B cell (primary cell): Measurements from ENCODE around the gene GBX1. TPM values are rescaled to one million over a fixed set of nuclear protein-coding genes. Genes with fewer than 3 reads are reported as not detected.

Experiments
- ATAC-seq: fragments of 200-7000 bp; cut with Tn5 transposase; one replicate; pipeline ENCODE4 v1.10.0; 2021; ENCODE audit warnings: low read depth, mild to moderate bottlenecking, moderate number of reproducible peaks, moderate library complexity
- CTCF ChIA-PET: fragments of 350-600 bp; sonication (Branson Sonifier 250); formaldehyde crosslinking; loops from one replicate; lab custom pipeline; 2021; ENCODE audit warnings: antibody characterized with exemption, inconsistent platforms; lab: Charles Lee
- POLR2A ChIA-PET: fragments of 350-600 bp; sonication (Branson Sonifier 250); formaldehyde crosslinking; loops from one replicate; lab custom pipeline; 2021; ENCODE audit warnings: antibody characterized with exemption; lab: Charles Lee
- DNase-seq: peaks from one replicate; pipeline ENCODE4 v3.0.0; 2013
- H2AFZ ChIP-seq: 2 replicates; pipeline ENCODE4 v1.6.1; 2012; ENCODE audit warnings: mild to moderate bottlenecking, low read depth, low read length; ENCODE audit not compliant: insufficient read depth, poor library complexity, severe bottlenecking
- H3K27ac ChIP-seq, 2 donors: 1 replicate in 1 of 2; 2 replicates in 1 of 2; pipeline ENCODE4 v1.5.1; 2012 to 2013; ENCODE audit warnings: low read length in 2 of 2, mild to moderate bottlenecking in 2 of 2, moderate library complexity in 1 of 2
- H3K27me3 ChIP-seq, 4 experiments: fragments of 200-600 bp in 1 of 4; sonication (generic) in 1 of 4; replicated peaks in 1 of 4; 1 replicate in 2 of 4; 2 replicates in 2 of 4; pipeline versions ENCODE4 v1.6.1 to v1.7.0; 2013 to 2016; ENCODE audit warnings: low read length in 3 of 4, mild to moderate bottlenecking in 2 of 4, mixed read lengths in 1 of 4, moderate library complexity in 1 of 4; ENCODE audit not compliant: insufficient read depth in 4 of 4, control insufficient read depth in 3 of 4; ENCODE audit errors: control extremely low read depth in 1 of 4
- H3K36me3 ChIP-seq, 2 experiments: replicated peaks in 1 of 2; 1 replicate in 1 of 2; 2 replicates in 1 of 2; pipeline versions ENCODE4 v1.6.1 to v1.7.1; 2013; ENCODE audit warnings: low read length in 1 of 2; ENCODE audit not compliant: insufficient read depth in 2 of 2, control insufficient read depth in 1 of 2; ENCODE audit errors: control extremely low read depth in 1 of 2, extremely low read depth in 1 of 2
- H3K4me1 ChIP-seq, 2 donors: fragments of 200-600 bp in 1 of 2; sonication (generic) in 1 of 2; 1 replicate in 1 of 2; 2 replicates in 1 of 2; pipeline versions ENCODE4 v1.5.1 to v1.6.1; 2013 to 2017; ENCODE audit warnings: low read length in 2 of 2; ENCODE audit not compliant: control insufficient read depth in 2 of 2, insufficient read depth in 2 of 2
- H3K4me2 ChIP-seq: replicated peaks from 2 replicates; pipeline ENCODE3; 2012; ENCODE audit warnings: mild to moderate bottlenecking, low read depth, low read length; ENCODE audit not compliant: poor library complexity, severe bottlenecking
- H3K4me3 ChIP-seq, 5 experiments: fragments of 200-600 bp in 1 of 5; sonication (generic) in 1 of 5; 1 replicate in 3 of 5; 2 replicates in 2 of 5; pipeline versions ENCODE4 v1.5.1 to v1.7.0; 2011 to 2016; ENCODE audit warnings: low read length in 4 of 5, mild to moderate bottlenecking in 4 of 5, low read depth in 2 of 5, control low read depth in 1 of 5, moderate library complexity in 1 of 5; ENCODE audit not compliant: insufficient read depth in 1 of 5; ENCODE audit errors: control extremely low read depth in 1 of 5, extremely low read depth in 1 of 5
- H3K79me2 ChIP-seq: fragments of 200-600 bp; sonication (generic); one replicate; pipeline ENCODE4 v1.6.0; 2016; ENCODE audit warnings: low read length; ENCODE audit not compliant: control insufficient read depth, insufficient read depth
- H3K9ac ChIP-seq: fragments of 200-600 bp; sonication (generic); 2 replicates; pipeline ENCODE4 v1.6.1; 2017; ENCODE audit warnings: mild to moderate bottlenecking, low read length, moderate library complexity
- H3K9me3 ChIP-seq, 3 donors: one replicate each; pipeline versions ENCODE4 v1.6.1 to v1.7.1; 2013; ENCODE audit warnings: low read length in 2 of 3; ENCODE audit not compliant: control insufficient read depth in 2 of 3, insufficient read depth in 1 of 3; ENCODE audit errors: control extremely low read depth in 1 of 3
- H4K20me1 ChIP-seq: 2 replicates; pipeline ENCODE4 v1.6.0; 2012; ENCODE audit warnings: mild to moderate bottlenecking, low read length; ENCODE audit not compliant: insufficient read depth, control insufficient read depth, poor library complexity, severe bottlenecking
- H3K27ac Mint-ChIP-seq: one replicate; pipeline ENCODE4 v1.8.0; 2021; ENCODE audit warnings: mixed read lengths
- H3K27me3 Mint-ChIP-seq: one replicate; pipeline ENCODE4 v1.8.0; 2021; ENCODE audit warnings: mixed read lengths
- H3K4me1 Mint-ChIP-seq: one replicate; pipeline ENCODE4 v1.8.0; 2021; ENCODE audit warnings: mixed read lengths
- H3K4me3 Mint-ChIP-seq: one replicate; pipeline ENCODE4 v1.8.0; 2021; ENCODE audit warnings: mixed read lengths
- H3K9me3 Mint-ChIP-seq: one replicate; pipeline ENCODE4 v1.8.0; 2022; ENCODE audit warnings: mixed read lengths; ENCODE audit not compliant: insufficient read depth
- CTCF ChIP-seq: fragments of 200-600 bp; IDR thresholded peaks from one replicate; pipeline ENCODE4 v1.8.0; 2022; ENCODE audit warnings: antibody characterized with exemption, mild to moderate bottlenecking
- EZH2 ChIP-seq: IDR thresholded peaks from 2 replicates; pipeline ENCODE4 v1.6.1; 2012; ENCODE audit warnings: borderline replicate concordance, low read depth, mild to moderate bottlenecking, moderate library complexity, low read length; ENCODE audit not compliant: insufficient read depth, poor library complexity, severe bottlenecking
- WGBS: methylation state at CpG from one replicate; pipeline ENCODE4 v1.1.5; 2013; ENCODE audit warnings: missing lambda C conversion rate; ENCODE audit not compliant: insufficient coverage; 5-methylcytosine and 5-hydroxymethylcytosine counted together
- intact Hi-C: fragments of 100-400 bp; cut with micrococcal nuclease; formaldehyde crosslinking; loops from one replicate; pipeline ENCODE4 v1.10.0; 2022
- polyA plus RNA-seq: library from polyadenylated mRNA; depleted of rRNA; stranded (reverse); fragments of >200 nt; gene quantifications from 2 replicates; pipeline ENCODE4 v1.2.3, GENCODE V29; 2012
- total RNA-seq, 2 donors: library from RNA; stranded (reverse); fragments of 120-200 nt in 1 of 2; gene quantifications; 1 replicate in 1 of 2; 2 replicates in 1 of 2; pipeline versions ENCODE4 v1.2.3 to v1.2.4, GENCODE V29; 2013 to 2022

GBX1 gene
- total and polyA plus RNA-seq, 2 donors (not counting 1 experiment from before 2014, with no cell fraction given): not detected

- ChIA-PET POLR2A (no interaction called here), CTCF (no interaction called here)
- Mint-ChIP-seq H3K4me3 (no peak overlapping the region), H3K27ac (no peak overlapping the region), H3K4me1 (no peaks in the 10 kb centered on the region), H3K27me3 (peaks cover 2% of the 10 kb centered on the region), H3K9me3 (no peaks in the 10 kb centered on the region)
- DNase-seq (no peak), ATAC-seq (no peak)
- 53% methylated on average over 10 of the region's 19 CpGs for WGBS
- Histone ChIP-seq H3K4me1 (no peaks in the 10 kb centered on the region), H4K20me1 (no peaks in the 10 kb centered on the region), H3K27me3 (peaks cover 0 to 14% (median 0%) of the 10 kb centered on the region in 4 experiments), H3K36me3 (no peaks in the 10 kb centered on the region), H3K79me2 (no peaks in the 10 kb centered on the region), H3K4me3 (no peak overlapping the region), H3K27ac (no peak overlapping the region), H3K4me2 (no peak overlapping the region), H3K9ac (no peak overlapping the region), H2AFZ (no peak overlapping the region), H3K9me3 (no peaks in the 10 kb centered on the region)
- intact Hi-C loops: no loop called here
- TF ChIP-seq CTCF (no peak), EZH2 (no peak)
These were observed 28.3 kb upstream of the GBX1 start for GRCh38 chr7:151195616-151196450.

- H3K36me3 ChIP-seq: no peaks in the 10 kb centered on the region
- Mint-ChIP-seq H3K27ac (no peak overlapping the region), H3K4me3 (no peak overlapping the region), H3K4me1 (no peaks in the 10 kb centered on the region), H3K9me3 (no peaks in the 10 kb centered on the region), H3K27me3 (peaks cover 10% of the 10 kb centered on the region)
- no peak overlapping the region for H3K4me2 ChIP-seq
- no peaks in the 10 kb centered on the region for H3K4me1 ChIP-seq
- no peaks in the 10 kb centered on the region for H4K20me1 ChIP-seq
- no peaks in the 10 kb centered on the region for H3K79me2 ChIP-seq
- no peak for DNase-seq
- H3K9me3 ChIP-seq: no peaks in the 10 kb centered on the region
- H2AFZ ChIP-seq: no peak overlapping the region
- peaks cover 0 to 15% (median 0%) of the 10 kb centered on the region in 4 experiments for H3K27me3 ChIP-seq
- H3K9ac ChIP-seq: no peak overlapping the region
- TF ChIP-seq CTCF (no peak), EZH2 (no peak)
- ChIA-PET CTCF (no interaction called here), POLR2A (no interaction called here)
- H3K27ac ChIP-seq: no peak overlapping the region
- no peak for ATAC-seq
- WGBS: 66% methylated on average over 6 of the region's 7 CpGs
- intact Hi-C loops: no loop called here
- H3K4me3 ChIP-seq: no peak overlapping the region
These were observed 26.7 kb upstream of the GBX1 start for GRCh38 chr7:151194188-151194587.
